SK-N-SH (cell line): Measurements from ENCODE around the gene MTHFD1L.

Experiments
- EP300 ChIP-seq, 2 experiments: IDR thresholded peaks; 2 replicates each; pipeline versions ENCODE4 v1.4.0 to v1.6.1; 2012; ENCODE audit warnings: borderline replicate concordance in 1 of 2, low read depth in 1 of 2, low read length in 1 of 2
- TF ChIP-seq, protein P1 (sequence below): fragments of 150-350 bp; IDR thresholded peaks from 2 replicates; pipeline ENCODE4 v1.6.1; 2016; ENCODE audit warnings: mild to moderate bottlenecking, low read depth, low read length

DNA sequence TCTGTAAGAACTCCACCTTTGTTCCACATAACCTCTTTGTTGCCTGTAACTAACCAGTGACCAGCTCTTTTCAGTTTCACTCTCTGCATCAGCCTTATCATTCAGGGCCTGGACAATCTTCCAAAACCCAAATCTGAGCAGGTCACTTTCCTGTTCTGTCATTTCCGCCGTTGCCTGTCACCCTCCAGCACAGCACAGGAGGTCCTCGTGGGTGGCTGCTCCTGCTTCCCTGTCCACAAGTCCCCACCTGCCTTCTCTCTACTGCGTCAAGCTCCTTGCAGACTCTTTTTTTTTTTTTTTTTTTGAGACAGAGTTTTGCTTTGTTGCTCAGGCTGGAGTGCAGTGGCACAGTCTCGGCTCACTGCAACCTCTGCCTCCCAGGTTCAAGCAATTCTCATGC lies 73.9 kb downstream of the MTHFD1L start:
- TF ChIP-seq EP300 (IDR thresholded peaks at IDR 0.05; ENCODE audit: borderline replicate concordance in 1 of 2, low read depth in 1 of 2, low read length in 1 of 2) = no peak
- TF ChIP-seq, protein P1, sequence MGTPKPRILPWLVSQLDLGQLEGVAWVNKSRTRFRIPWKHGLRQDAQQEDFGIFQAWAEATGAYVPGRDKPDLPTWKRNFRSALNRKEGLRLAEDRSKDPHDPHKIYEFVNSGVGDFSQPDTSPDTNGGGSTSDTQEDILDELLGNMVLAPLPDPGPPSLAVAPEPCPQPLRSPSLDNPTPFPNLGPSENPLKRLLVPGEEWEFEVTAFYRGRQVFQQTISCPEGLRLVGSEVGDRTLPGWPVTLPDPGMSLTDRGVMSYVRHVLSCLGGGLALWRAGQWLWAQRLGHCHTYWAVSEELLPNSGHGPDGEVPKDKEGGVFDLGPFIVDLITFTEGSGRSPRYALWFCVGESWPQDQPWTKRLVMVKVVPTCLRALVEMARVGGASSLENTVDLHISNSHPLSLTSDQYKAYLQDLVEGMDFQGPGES = no peak
